ENCODE measurements around the gene SPNS3. TPM values are rescaled to one million over a fixed set of nuclear protein-coding genes. Genes with fewer than 3 reads are reported as not detected.

The SPNS3 gene
- total and polyA plus RNA-seq, 2 donors (not counting 3 experiments of a cell fraction or from before 2014, with no cell fraction given): 0.18 to 0.66 TPM

DNA sequence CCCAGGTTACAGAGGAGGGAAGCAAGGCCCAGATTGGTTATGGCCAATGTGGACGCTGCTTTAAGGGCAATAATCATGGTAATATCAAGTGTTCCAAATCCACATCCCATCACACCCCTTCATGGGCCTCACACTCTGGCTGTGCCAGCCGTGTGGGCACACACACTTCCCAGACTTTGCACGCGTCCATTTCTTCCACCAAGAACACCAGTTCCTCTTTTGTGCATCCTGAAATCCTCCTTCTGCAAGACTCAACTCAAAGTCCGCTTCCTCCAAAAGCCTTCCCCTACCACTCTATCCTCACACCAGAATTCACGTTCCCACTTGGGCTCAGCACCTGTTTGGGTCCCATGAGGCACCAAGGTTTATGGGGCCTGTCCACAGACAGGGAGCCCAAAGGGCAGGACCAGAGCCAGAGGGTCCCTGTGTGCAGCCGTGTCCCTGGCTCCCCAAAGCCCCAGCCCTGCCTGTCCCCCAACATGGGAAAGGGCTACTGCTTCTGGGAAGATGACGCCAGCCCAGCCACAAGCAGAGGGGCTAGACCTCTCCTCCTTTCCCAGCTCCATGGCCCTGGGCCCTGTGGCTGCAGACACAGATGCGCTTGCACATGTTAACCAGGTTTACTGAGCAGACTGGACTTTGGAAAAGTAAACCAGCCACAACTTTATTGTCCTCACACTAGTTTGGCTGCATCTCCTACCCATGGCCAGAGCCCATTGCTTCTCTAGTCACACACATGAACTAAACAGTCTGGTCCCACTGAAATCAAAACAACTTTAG lies 20.3 kb downstream of the SPNS3 start:
- no peaks in the 10 kb centered on the region for H3K36me3 ChIP-seq (ENCODE audit: control insufficient read depth in 2 of 2, extremely low read depth in 1 of 2, insufficient read depth in 2 of 2, low read length in 2 of 2)
- H3K9ac ChIP-seq (replicated peaks; ENCODE audit: extremely low read depth, insufficient read depth, low read length): no peak overlapping the region
- DNase-seq (ENCODE audit: low read depth, low spot score) (no peak), FAIRE-seq (no peak)
- ChIA-PET POLR2A (no interaction called here), CTCF (interaction anchor here (1.3 to 1.5 kb wide), 2 partner anchors 113 to 114 kb away, joined by 3 to 5 read pairs; no protein-coding TSS in a partner anchor)
- dilution Hi-C loops (cut with MboI; ENCODE audit: extremely low pct_ligation_motif_present, low sequenced_read_pairs) (no loop called here), intact Hi-C loops (cut with micrococcal nuclease) (no loop called here)
- no peaks in the 10 kb centered on the region for H3K79me2 ChIP-seq (ENCODE audit: control insufficient read depth, insufficient read depth, low read length)
- no peaks in the 10 kb centered on the region for H3K9me3 ChIP-seq (replicated peaks; ENCODE audit: control insufficient read depth, insufficient read depth, low read length)
- TF ChIP-seq FOS (IDR thresholded peaks at IDR 0.05; ENCODE audit: borderline replicate concordance, insufficient read depth, low read length) (no peak), MYC (IDR thresholded peaks at IDR 0.05; ENCODE audit: low read depth, low read length) (no peak), GATA2 (IDR thresholded peaks at IDR 0.05; ENCODE audit: insufficient read depth, insufficient read length, low read depth, low read length) (no peak), POLR2AphosphoS5 (IDR thresholded peaks at IDR 0.05; ENCODE audit: insufficient read depth, low read depth, low read length) (no peak), EZH2 (IDR thresholded peaks at IDR 0.05; ENCODE audit: borderline replicate concordance, low read depth, low read length, severe bottlenecking) (no peak), JUN (IDR thresholded peaks at IDR 0.05; ENCODE audit: borderline replicate concordance, insufficient read depth, insufficient read length, low read depth) (no peak), POLR2A (IDR thresholded peaks at IDR 0.05; ENCODE audit: low read depth, low read length) (no peak)
- TF ChIP-seq, protein P1, sequence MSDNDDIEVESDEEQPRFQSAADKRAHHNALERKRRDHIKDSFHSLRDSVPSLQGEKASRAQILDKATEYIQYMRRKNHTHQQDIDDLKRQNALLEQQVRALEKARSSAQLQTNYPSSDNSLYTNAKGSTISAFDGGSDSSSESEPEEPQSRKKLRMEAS (IDR thresholded peaks at IDR 0.05; ENCODE audit: insufficient read depth, insufficient read length): no peak
- TF ChIP-seq, protein P2, sequence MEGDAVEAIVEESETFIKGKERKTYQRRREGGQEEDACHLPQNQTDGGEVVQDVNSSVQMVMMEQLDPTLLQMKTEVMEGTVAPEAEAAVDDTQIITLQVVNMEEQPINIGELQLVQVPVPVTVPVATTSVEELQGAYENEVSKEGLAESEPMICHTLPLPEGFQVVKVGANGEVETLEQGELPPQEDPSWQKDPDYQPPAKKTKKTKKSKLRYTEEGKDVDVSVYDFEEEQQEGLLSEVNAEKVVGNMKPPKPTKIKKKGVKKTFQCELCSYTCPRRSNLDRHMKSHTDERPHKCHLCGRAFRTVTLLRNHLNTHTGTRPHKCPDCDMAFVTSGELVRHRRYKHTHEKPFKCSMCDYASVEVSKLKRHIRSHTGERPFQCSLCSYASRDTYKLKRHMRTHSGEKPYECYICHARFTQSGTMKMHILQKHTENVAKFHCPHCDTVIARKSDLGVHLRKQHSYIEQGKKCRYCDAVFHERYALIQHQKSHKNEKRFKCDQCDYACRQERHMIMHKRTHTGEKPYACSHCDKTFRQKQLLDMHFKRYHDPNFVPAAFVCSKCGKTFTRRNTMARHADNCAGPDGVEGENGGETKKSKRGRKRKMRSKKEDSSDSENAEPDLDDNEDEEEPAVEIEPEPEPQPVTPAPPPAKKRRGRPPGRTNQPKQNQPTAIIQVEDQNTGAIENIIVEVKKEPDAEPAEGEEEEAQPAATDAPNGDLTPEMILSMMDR (IDR thresholded peaks at IDR 0.05; ENCODE audit: extremely low read depth in 1 of 2, insufficient read depth in 1 of 2, low read depth in 1 of 2, low read length in 2 of 2): no peak
- H4K20me1 ChIP-seq (replicated peaks; ENCODE audit: control insufficient read depth, extremely low read depth, insufficient read depth, low read length): no peaks in the 10 kb centered on the region
- no TSS peak for BruUV-seq (replicated peaks)
- no peaks in the 10 kb centered on the region for H3K27me3 ChIP-seq (ENCODE audit: control insufficient read depth in 2 of 2, insufficient read depth in 2 of 2, low read length in 2 of 2)
- no peak overlapping the region for H3K27ac ChIP-seq (ENCODE audit: insufficient read depth, low read depth, low read length)
- H3K4me2 ChIP-seq (ENCODE audit: insufficient read depth, low read length): no peak overlapping the region
- no peak overlapping the region for H3K4me3 ChIP-seq (replicated peaks in 1 of 3; ENCODE audit: insufficient read depth in 1 of 3, low read depth in 1 of 3, low read length in 3 of 3)
- H3K9me1 ChIP-seq (replicated peaks; ENCODE audit: control insufficient read depth, extremely low read depth, insufficient read depth, low read length): no peaks in the 10 kb centered on the region
- no peak overlapping the region for H2AFZ ChIP-seq (ENCODE audit: low read depth, low read length)
- H3K4me1 ChIP-seq (ENCODE audit: control insufficient read depth, extremely low read depth, insufficient read depth, low read length): no peaks in the 10 kb centered on the region

All from endothelial cell of umbilical vein (primary cell).